ENCODE data around the gene SAFB2.

SAFB2 gene

GRCh38 chr19:5588906-5589676 lies 33.5 kb downstream of the SAFB2 start:
- Histone ChIP-seq H3K27ac (ENCODE audit: low read depth, low read length, poor library complexity, severe bottlenecking) (no peak overlapping the region), H3K4me3 (ENCODE audit: low read depth, low read length, poor library complexity, severe bottlenecking) (no peak overlapping the region), H3K4me1 (ENCODE audit: insufficient read depth, low read length, severe bottlenecking) (no peaks in the 10 kb centered on the region), H3K27me3 (ENCODE audit: insufficient read depth, low read length) (no peaks in the 10 kb centered on the region), H4K20me1 (ENCODE audit: insufficient read depth, low read length) (no peaks in the 10 kb centered on the region), H2AFZ (ENCODE audit: low read length) (no peak overlapping the region), H3K9me2 (ENCODE audit: low read depth, low read length) (no peaks in the 10 kb centered on the region), H3K4me2 (ENCODE audit: low read length) (no peak overlapping the region), H3K9ac (ENCODE audit: low read length) (no peak overlapping the region), H3K36me3 (ENCODE audit: insufficient read depth, low read length) (peaks cover 91% of the 10 kb centered on the region), H3K9me3 (ENCODE audit: low read length) (no peaks in the 10 kb centered on the region), H3K79me2 (ENCODE audit: insufficient read depth, low read length) (no peaks in the 10 kb centered on the region), H3F3A (ENCODE audit: insufficient read depth, low read length) (no peaks in the 10 kb centered on the region)
- TF ChIP-seq EZH2 (IDR thresholded peaks at IDR 0.05; ENCODE audit: borderline replicate concordance, low read length) (no peak), CTCF (IDR thresholded peaks at IDR 0.05; ENCODE audit: low read length) (no peak)

GRCh38 chr19:5588441-5588840 lies 34.1 kb downstream of the SAFB2 start:
- H3K4me3 ChIP-seq (ENCODE audit: low read depth, low read length, poor library complexity, severe bottlenecking) = no peak overlapping the region
- no peak overlapping the region for H2AFZ ChIP-seq (ENCODE audit: low read length)
- no peak for TF ChIP-seq EZH2 (IDR thresholded peaks at IDR 0.05; ENCODE audit: borderline replicate concordance, low read length)
- TF ChIP-seq CTCF (IDR thresholded peaks at IDR 0.05; ENCODE audit: low read length) = no peak
- no peaks in the 10 kb centered on the region for H3F3A ChIP-seq (ENCODE audit: insufficient read depth, low read length)
- no peak overlapping the region for H3K27ac ChIP-seq (ENCODE audit: low read depth, low read length, poor library complexity, severe bottlenecking)
- peaks cover 90% of the 10 kb centered on the region for H3K36me3 ChIP-seq (ENCODE audit: insufficient read depth, low read length)
- no peak overlapping the region for H3K4me2 ChIP-seq (ENCODE audit: low read length)
- H3K4me1 ChIP-seq (ENCODE audit: insufficient read depth, low read length, severe bottlenecking) = no peaks in the 10 kb centered on the region
- H3K79me2 ChIP-seq (ENCODE audit: insufficient read depth, low read length) = no peaks in the 10 kb centered on the region
- H4K20me1 ChIP-seq (ENCODE audit: insufficient read depth, low read length) = no peaks in the 10 kb centered on the region
- H3K9ac ChIP-seq (ENCODE audit: low read length) = no peak overlapping the region
- H3K9me2 ChIP-seq (ENCODE audit: low read depth, low read length) = no peaks in the 10 kb centered on the region
- no peaks in the 10 kb centered on the region for H3K9me3 ChIP-seq (ENCODE audit: low read length)
- no peaks in the 10 kb centered on the region for H3K27me3 ChIP-seq (ENCODE audit: insufficient read depth, low read length)

GRCh38 chr19:5587661-5588060 lies 34.9 kb downstream of the SAFB2 start:
- H3K27me3 ChIP-seq (ENCODE audit: insufficient read depth, low read length) = no peaks in the 10 kb centered on the region
- H3K4me1 ChIP-seq (ENCODE audit: insufficient read depth, low read length, severe bottlenecking) = no peaks in the 10 kb centered on the region
- no peak overlapping the region for H3K9ac ChIP-seq (ENCODE audit: low read length)
- H4K20me1 ChIP-seq (ENCODE audit: insufficient read depth, low read length) = no peaks in the 10 kb centered on the region
- H3K9me3 ChIP-seq (ENCODE audit: low read length) = no peaks in the 10 kb centered on the region
- no peak overlapping the region for H2AFZ ChIP-seq (ENCODE audit: low read length)
- no peaks in the 10 kb centered on the region for H3K79me2 ChIP-seq (ENCODE audit: insufficient read depth, low read length)
- no peak overlapping the region for H3K4me3 ChIP-seq (ENCODE audit: low read depth, low read length, poor library complexity, severe bottlenecking)
- no peaks in the 10 kb centered on the region for H3F3A ChIP-seq (ENCODE audit: insufficient read depth, low read length)
- H3K27ac ChIP-seq (ENCODE audit: low read depth, low read length, poor library complexity, severe bottlenecking) = no peak overlapping the region
- no peak for TF ChIP-seq EZH2 (IDR thresholded peaks at IDR 0.05; ENCODE audit: borderline replicate concordance, low read length)
- peaks cover 82% of the 10 kb centered on the region for H3K36me3 ChIP-seq (ENCODE audit: insufficient read depth, low read length)
- no peak overlapping the region for H3K4me2 ChIP-seq (ENCODE audit: low read length)
- H3K9me2 ChIP-seq (ENCODE audit: low read depth, low read length) = no peaks in the 10 kb centered on the region

- H3K27ac ChIP-seq (ENCODE audit: low read depth, low read length, poor library complexity, severe bottlenecking) = no peak overlapping the region
- TF ChIP-seq CTCF (IDR thresholded peaks at IDR 0.05; ENCODE audit: low read length) = no peak
- no peak for TF ChIP-seq EZH2 (IDR thresholded peaks at IDR 0.05; ENCODE audit: borderline replicate concordance, low read length)
- no peak overlapping the region for H3K4me3 ChIP-seq (ENCODE audit: low read depth, low read length, poor library complexity, severe bottlenecking)
- H3K36me3 ChIP-seq (ENCODE audit: insufficient read depth, low read length) = peaks cover 82% of the 10 kb centered on the region
- no peak overlapping the region for H3K4me2 ChIP-seq (ENCODE audit: low read length)
- no peaks in the 10 kb centered on the region for H3K9me3 ChIP-seq (ENCODE audit: low read length)
- H3K9ac ChIP-seq (ENCODE audit: low read length) = no peak overlapping the region
- no peaks in the 10 kb centered on the region for H3K79me2 ChIP-seq (ENCODE audit: insufficient read depth, low read length)
- no peaks in the 10 kb centered on the region for H3K4me1 ChIP-seq (ENCODE audit: insufficient read depth, low read length, severe bottlenecking)
- H4K20me1 ChIP-seq (ENCODE audit: insufficient read depth, low read length) = no peaks in the 10 kb centered on the region
- H3K27me3 ChIP-seq (ENCODE audit: insufficient read depth, low read length) = no peaks in the 10 kb centered on the region
- H3K9me2 ChIP-seq (ENCODE audit: low read depth, low read length) = no peaks in the 10 kb centered on the region
- H3F3A ChIP-seq (ENCODE audit: insufficient read depth, low read length) = no peaks in the 10 kb centered on the region
- no peak overlapping the region for H2AFZ ChIP-seq (ENCODE audit: low read length)
Observed at GRCh38 chr19:5587071-5587455, 35.5 kb downstream of the SAFB2 start.
